Activated CD8-positive, alpha-beta T cell treated with anti-CD3 and anti-CD28 coated beads for 36 hours (primary cell): ENCODE measurements around the gene FOLR2. TPM values are rescaled to one million over a fixed set of nuclear protein-coding genes. Genes with fewer than 3 reads are reported as not detected.

ENCODE experiments used
- ATAC-seq: fragments of 200-7000 bp; cut with Tn5 transposase; one replicate; pipeline ENCODE4 v1.10.0; 2021; ENCODE audit warnings: mild to moderate bottlenecking, moderate library complexity
- CTCF ChIA-PET: fragments of 350-600 bp; sonication (Branson Sonifier 250); formaldehyde crosslinking; loops from one replicate; lab custom pipeline; 2021; ENCODE audit warnings: antibody characterized with exemption; lab: Charles Lee
- POLR2A ChIA-PET: fragments of 350-600 bp; sonication (Branson Sonifier 250); formaldehyde crosslinking; loops from one replicate; lab custom pipeline; 2021; ENCODE audit warnings: antibody characterized with exemption; lab: Charles Lee
- DNase-seq: peaks from one replicate; pipeline ENCODE4 v3.0.0-alpha.2; 2020
- H3K27ac Mint-ChIP-seq: one replicate; pipeline ENCODE4 v1.8.0; 2021; ENCODE audit warnings: mild to moderate bottlenecking, mixed read lengths
- H3K27me3 Mint-ChIP-seq: one replicate; pipeline ENCODE4 v1.8.0; 2021; ENCODE audit warnings: mixed read lengths
- H3K36me3 Mint-ChIP-seq: one replicate; pipeline ENCODE4 v1.8.0; 2021; ENCODE audit warnings: low read depth, mixed read lengths
- H3K4me1 Mint-ChIP-seq: one replicate; pipeline ENCODE4 v1.8.0; 2021; ENCODE audit warnings: low read depth, mixed read lengths
- H3K4me3 Mint-ChIP-seq: one replicate; pipeline ENCODE4 v1.8.0; 2021; ENCODE audit warnings: mild to moderate bottlenecking, moderate library complexity, mixed read lengths
- H3K9me3 Mint-ChIP-seq: one replicate; pipeline ENCODE4 v1.8.0; 2021; ENCODE audit warnings: mixed read lengths
- intact Hi-C: fragments of 100-400 bp; cut with micrococcal nuclease; formaldehyde crosslinking; loops from one replicate; pipeline ENCODE4 v1.10.0; 2022
- total RNA-seq, 2 experiments: library from RNA; stranded (reverse); gene quantifications; one replicate each; pipeline ENCODE4 v1.2.3, GENCODE V29; 2021
- TF ChIP-seq, protein P1 (sequence below): fragments of 200-600 bp; IDR thresholded peaks from one replicate; pipeline ENCODE4 v1.8.0; 2022; ENCODE audit warnings: antibody characterized with exemption, mild to moderate bottlenecking

Gene FOLR2
- total RNA-seq, 2 experiments from 2014 or later: not detected

GRCh38 chr11:72188267-72188666 lies 28.3 kb upstream of the FOLR2 start:
- Mint-ChIP-seq H3K9me3 (no peaks in the 10 kb centered on the region), H3K36me3 (no peaks in the 10 kb centered on the region), H3K27me3 (peaks cover 1% of the 10 kb centered on the region), H3K4me1 (peaks cover 1% of the 10 kb centered on the region), H3K27ac (no peak overlapping the region), H3K4me3 (no peak overlapping the region)
- no peak for DNase-seq
- POLR2A ChIA-PET: no interaction called here
- intact Hi-C loops: no loop called here
- TF ChIP-seq, protein P1, sequence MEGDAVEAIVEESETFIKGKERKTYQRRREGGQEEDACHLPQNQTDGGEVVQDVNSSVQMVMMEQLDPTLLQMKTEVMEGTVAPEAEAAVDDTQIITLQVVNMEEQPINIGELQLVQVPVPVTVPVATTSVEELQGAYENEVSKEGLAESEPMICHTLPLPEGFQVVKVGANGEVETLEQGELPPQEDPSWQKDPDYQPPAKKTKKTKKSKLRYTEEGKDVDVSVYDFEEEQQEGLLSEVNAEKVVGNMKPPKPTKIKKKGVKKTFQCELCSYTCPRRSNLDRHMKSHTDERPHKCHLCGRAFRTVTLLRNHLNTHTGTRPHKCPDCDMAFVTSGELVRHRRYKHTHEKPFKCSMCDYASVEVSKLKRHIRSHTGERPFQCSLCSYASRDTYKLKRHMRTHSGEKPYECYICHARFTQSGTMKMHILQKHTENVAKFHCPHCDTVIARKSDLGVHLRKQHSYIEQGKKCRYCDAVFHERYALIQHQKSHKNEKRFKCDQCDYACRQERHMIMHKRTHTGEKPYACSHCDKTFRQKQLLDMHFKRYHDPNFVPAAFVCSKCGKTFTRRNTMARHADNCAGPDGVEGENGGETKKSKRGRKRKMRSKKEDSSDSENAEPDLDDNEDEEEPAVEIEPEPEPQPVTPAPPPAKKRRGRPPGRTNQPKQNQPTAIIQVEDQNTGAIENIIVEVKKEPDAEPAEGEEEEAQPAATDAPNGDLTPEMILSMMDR: no peak
- CTCF ChIA-PET: no interaction called here
- ATAC-seq: no peak

GRCh38 chr11:72189455-72190250 lies 26.9 kb upstream of the FOLR2 start:
- H3K4me3 Mint-ChIP-seq: no peak overlapping the region
- no peaks in the 10 kb centered on the region for H3K9me3 Mint-ChIP-seq
- intact Hi-C loops: no loop called here
- TF ChIP-seq, protein P1: no peak
- ChIA-PET CTCF (no interaction called here), POLR2A (no interaction called here)
- no peaks in the 10 kb centered on the region for H3K27me3 Mint-ChIP-seq
- DNase-seq (no peak), ATAC-seq (no peak)
- no peaks in the 10 kb centered on the region for H3K4me1 Mint-ChIP-seq
- H3K36me3 Mint-ChIP-seq: no peaks in the 10 kb centered on the region
- no peak overlapping the region for H3K27ac Mint-ChIP-seq

- Mint-ChIP-seq H3K9me3 (no peaks in the 10 kb centered on the region), H3K27ac (no peak overlapping the region), H3K36me3 (no peaks in the 10 kb centered on the region), H3K4me3 (no peak overlapping the region), H3K4me1 (no peaks in the 10 kb centered on the region), H3K27me3 (no peaks in the 10 kb centered on the region)
- ATAC-seq (no peak), DNase-seq (no peak)
- intact Hi-C loops: no loop called here
- POLR2A ChIA-PET: interaction anchor here (0.6 kb wide), 1 partner anchor 87 kb away, joined by 3 read pairs; no protein-coding TSS in a partner anchor
- CTCF ChIA-PET: interaction anchor here (1.7 kb wide), 1 partner anchor 48 kb away, joined by 3 read pairs; no protein-coding TSS in a partner anchor
- TF ChIP-seq, protein P1: no peak
These were observed 25.9 kb upstream of the FOLR2 start for GRCh38 chr11:72190631-72191071.

DNA sequence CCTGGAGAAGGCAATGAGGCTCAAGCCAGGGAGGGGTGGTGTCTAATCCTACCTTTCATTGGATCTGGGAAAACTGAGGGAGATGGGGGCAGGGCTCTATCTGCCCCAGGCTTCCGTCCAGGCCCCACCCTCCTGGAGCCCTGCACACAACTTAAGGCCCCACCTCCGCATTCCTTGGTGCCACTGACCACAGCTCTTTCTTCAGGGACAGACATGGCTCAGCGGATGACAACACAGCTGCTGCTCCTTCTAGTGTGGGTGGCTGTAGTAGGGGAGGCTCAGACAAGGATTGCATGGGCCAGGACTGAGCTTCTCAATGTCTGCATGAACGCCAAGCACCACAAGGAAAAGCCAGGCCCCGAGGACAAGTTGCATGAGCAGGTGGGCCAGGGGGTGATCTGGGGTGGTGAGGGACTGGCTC lies 24.6 kb upstream of the FOLR2 start, which contains the start of gene FOLR1:
FOLR1 (plus strand) TSS at position 180 of the 421 bp plus-strand sequence; CDS start at position 214, 34 bp downstream.
- Mint-ChIP-seq H3K4me3 (no peak within 1 kb of the TSS), H3K9me3 (no peaks in the 10 kb centered on the region), H3K36me3 (no peaks in the 10 kb centered on the region), H3K4me1 (no peaks in the 10 kb centered on the region), H3K27me3 (no peaks in the 10 kb centered on the region), H3K27ac (no peak within 1 kb of the TSS)
- ChIA-PET CTCF (interaction anchor here (1.7 to 4.0 kb wide), 2 partner anchors 9 to 47 kb away, joined by 3 to 12 read pairs; no protein-coding TSS in a partner anchor), POLR2A (no interaction called here)
- TF ChIP-seq, protein P1: no peak
- no peak for ATAC-seq
- DNase-seq: no peak
- intact Hi-C loops: no loop called here
